A673 (cell line): ENCODE results near the gene PRR5.

Experiments used
- CTCF ChIP-seq: fragments of 300-800, 200-600 bp; sonication (generic); conservative IDR thresholded peaks from 2 replicates; pipeline ENCODE4 v1.5.1; 2017; ENCODE audit warnings: low read depth, mild to moderate bottlenecking, antibody characterized with exemption, low read length, moderate library complexity, mixed read lengths
- EZH2 ChIP-seq: fragments of 200-600 bp; sonication (generic); IDR thresholded peaks from 2 replicates; pipeline ENCODE4 v1.6.1; 2017; ENCODE audit warnings: borderline replicate concordance, low read depth, mild to moderate bottlenecking, mixed read lengths, antibody characterized with exemption, low read length; ENCODE audit not compliant: poor library complexity, severe bottlenecking

GRCh38 chr22:44730022-44730393 lies 28.0 kb downstream of the PRR5 start:
- TF ChIP-seq CTCF = no peak
- TF ChIP-seq EZH2 = no peak
